Measurements from ENCODE around the gene KHK.

- no peak for TF ChIP-seq CTCF (IDR thresholded peaks at IDR 0.05; ENCODE audit: low read depth, low read length, poor library complexity, severe bottlenecking)
- TF ChIP-seq EZH2phosphoT487 (IDR thresholded peaks at IDR 0.05; ENCODE audit: borderline replicate concordance, low read length) = no peak
Measured at GRCh38 chr2:27042985-27043634, 43.5 kb upstream of the KHK start.

Data from DOHH2 (cell line).